Endothelial cell of umbilical vein (primary cell): ENCODE measurements around the gene MCTP1. TPM values are rescaled to one million over a fixed set of nuclear protein-coding genes. Genes with fewer than 3 reads are reported as not detected.

ENCODE experiments used
- BruUV-seq: library from RNA; stranded (reverse); fragments of 400-500 nt; replicated peaks from 2 replicates; lab custom pipeline; 2021; lab: Mats Ljungman, UMichigan
- CTCF ChIA-PET: fragments of 300-600, 350-600 bp; sonication (Branson Sonifier 250); formaldehyde crosslinking; loops from one replicate; lab custom pipeline; 2021; ENCODE audit warnings: antibody characterized with exemption, inconsistent platforms; lab: Charles Lee
- POLR2A ChIA-PET: fragments of 300-600, 350-600 bp; sonication (Branson Sonifier 250); formaldehyde crosslinking; loops from one replicate; lab custom pipeline; 2021; ENCODE audit warnings: antibody characterized with exemption, inconsistent platforms; lab: Charles Lee
- DNase-seq: peaks from one replicate; pipeline ENCODE4 v3.0.0-alpha.2; 2011; ENCODE audit warnings: low read depth, low spot score
- FAIRE-seq: peaks from 2 replicates; lab custom pipeline; 2011; peaks lifted over from hg19 to GRCh38; lab: Jason Lieb, UNC
- H2AFZ ChIP-seq: 2 replicates; pipeline ENCODE4 v1.6.0; 2012; ENCODE audit warnings: low read depth, low read length, control low read depth, inconsistent platforms
- H3K27ac ChIP-seq: 2 replicates; pipeline ENCODE4 v1.5.1; 2011; ENCODE audit warnings: low read depth, mild to moderate bottlenecking, control low read depth, low read length, moderate library complexity; ENCODE audit not compliant: insufficient read depth
- H3K27me3 ChIP-seq, 2 experiments: 2 replicates each; pipeline versions ENCODE4 v1.6.0 to v1.6.1; 2011; ENCODE audit warnings: low read length in 2 of 2, mixed read lengths in 1 of 2; ENCODE audit not compliant: control insufficient read depth in 2 of 2, insufficient read depth in 2 of 2
- H3K36me3 ChIP-seq, 2 experiments: 2 replicates in 1 of 2; 3 replicates in 1 of 2; pipeline ENCODE4 v1.5.1; 2011; ENCODE audit warnings: low read length in 2 of 2, mild to moderate bottlenecking in 1 of 2, moderate library complexity in 1 of 2; ENCODE audit not compliant: control insufficient read depth in 2 of 2, insufficient read depth in 2 of 2; ENCODE audit errors: extremely low read depth in 1 of 2
- H3K4me1 ChIP-seq: 3 replicates; pipeline ENCODE4 v1.5.1; 2011; ENCODE audit warnings: mild to moderate bottlenecking, low read length; ENCODE audit not compliant: control insufficient read depth, insufficient read depth; ENCODE audit errors: extremely low read depth
- H3K4me2 ChIP-seq: 2 replicates; pipeline ENCODE4 v1.6.1; 2011; ENCODE audit warnings: low read length, control low read depth, mixed read lengths; ENCODE audit not compliant: insufficient read depth
- H3K4me3 ChIP-seq, 3 experiments: fragments of 200-600 bp in 1 of 3; sonication (generic), shearing (Covaris generic) in 1 of 3; replicated peaks in 1 of 3; 2 replicates each; pipeline ENCODE4 v1.5.1; 2011 to 2016; ENCODE audit warnings: control low read depth in 3 of 3, low read length in 3 of 3, mild to moderate bottlenecking in 2 of 3, inconsistent platforms in 1 of 3, low read depth in 1 of 3, moderate library complexity in 1 of 3; ENCODE audit not compliant: insufficient read depth in 1 of 3
- H3K79me2 ChIP-seq: 2 replicates; pipeline ENCODE4 v1.6.0; 2012; ENCODE audit warnings: low read length, inconsistent platforms; ENCODE audit not compliant: control insufficient read depth, insufficient read depth
- H3K9ac ChIP-seq: replicated peaks from 2 replicates; pipeline ENCODE3; 2011; ENCODE audit warnings: low read length, control low read depth; ENCODE audit not compliant: insufficient read depth; ENCODE audit errors: extremely low read depth
- H3K9me1 ChIP-seq: replicated peaks from 3 replicates; pipeline ENCODE4 v1.6.0; 2011; ENCODE audit warnings: mild to moderate bottlenecking, low read length; ENCODE audit not compliant: control insufficient read depth, insufficient read depth; ENCODE audit errors: extremely low read depth
- H3K9me3 ChIP-seq: replicated peaks from 2 replicates; pipeline ENCODE4 v1.5.1; 2012; ENCODE audit warnings: low read length, inconsistent platforms; ENCODE audit not compliant: control insufficient read depth, insufficient read depth
- H4K20me1 ChIP-seq: replicated peaks from 2 replicates; pipeline ENCODE3; 2011; ENCODE audit warnings: mild to moderate bottlenecking, low read length; ENCODE audit not compliant: control insufficient read depth, insufficient read depth; ENCODE audit errors: extremely low read depth
- EZH2 ChIP-seq: IDR thresholded peaks from 2 replicates; pipeline ENCODE4 v1.6.1; 2012; ENCODE audit warnings: borderline replicate concordance, low read depth, mild to moderate bottlenecking, moderate library complexity, low read length, inconsistent platforms; ENCODE audit not compliant: severe bottlenecking
- FOS ChIP-seq: IDR thresholded peaks from 2 replicates; pipeline ENCODE4 v1.6.1; 2011; ENCODE audit warnings: mild to moderate bottlenecking, low read length, moderate library complexity, borderline replicate concordance; ENCODE audit not compliant: insufficient read depth
- GATA2 ChIP-seq: IDR thresholded peaks from 2 replicates; pipeline ENCODE4 v1.7.0; 2011; ENCODE audit warnings: low read depth, mild to moderate bottlenecking, moderate library complexity, mixed read lengths, low read length; ENCODE audit not compliant: insufficient read length, insufficient read depth
- JUN ChIP-seq: IDR thresholded peaks from 2 replicates; pipeline ENCODE4 v1.6.1; 2011; ENCODE audit warnings: borderline replicate concordance, low read depth; ENCODE audit not compliant: insufficient read length, insufficient read depth
- MYC ChIP-seq: IDR thresholded peaks from one replicate; pipeline ENCODE4 v1.6.1; 2011; ENCODE audit warnings: mild to moderate bottlenecking, low read depth, low read length
- POLR2A ChIP-seq: IDR thresholded peaks from 2 replicates; pipeline ENCODE4 v1.6.1; 2012; ENCODE audit warnings: low read depth, mild to moderate bottlenecking, control low read depth, low read length
- POLR2AphosphoS5 ChIP-seq: IDR thresholded peaks from 2 replicates; pipeline ENCODE4 v1.6.1; 2012; ENCODE audit warnings: low read depth, mild to moderate bottlenecking, control low read depth, low read length, moderate library complexity; ENCODE audit not compliant: insufficient read depth
- dilution Hi-C: fragments of 300-500 bp; cut with MboI; formaldehyde crosslinking; loops from one replicate; pipeline ENCODE4 v1.15.0; 2019; ENCODE audit warnings: low sequenced_read_pairs; ENCODE audit not compliant: extremely low pct_ligation_motif_present
- intact Hi-C: fragments of 100-400 bp; cut with micrococcal nuclease; formaldehyde crosslinking; loops from one replicate; pipeline ENCODE4 v1.10.0; 2022
- polyA plus RNA-seq, 4 experiments: library from polyadenylated mRNA; depleted of rRNA in 3 of 4; stranded (reverse) in 3 of 4; unstranded in 1 of 4; fragments of >200 nt; gene quantifications; 2 replicates each; pipeline versions ENCODE4 v1.2.1 to v1.2.3, GENCODE V29; 2011 to 2012; ENCODE audit warnings: missing spikeins in 1 of 4
- total RNA-seq: library from RNA; stranded (reverse); gene quantifications from 2 replicates; pipeline ENCODE4 v1.2.3, GENCODE V29; 2021
- TF ChIP-seq, protein P1 (sequence below): IDR thresholded peaks from 2 replicates; pipeline ENCODE4 v1.6.1; 2011; ENCODE audit not compliant: insufficient read depth, insufficient read length
- TF ChIP-seq, protein P2 (sequence below), 2 donors: IDR thresholded peaks; 1 replicate in 1 of 2; 2 replicates in 1 of 2; pipeline ENCODE4 v1.5.1; 2011; ENCODE audit warnings: low read length in 2 of 2, mild to moderate bottlenecking in 2 of 2, moderate library complexity in 2 of 2, control low read depth in 1 of 2, inconsistent platforms in 1 of 2, low read depth in 1 of 2; ENCODE audit not compliant: insufficient read depth in 1 of 2; ENCODE audit errors: extremely low read depth in 1 of 2

The MCTP1 gene
- total and polyA plus RNA-seq, 2 donors (not counting 3 experiments of a cell fraction or from before 2014, with no cell fraction given) = 79.3 to 203 TPM

DNA sequence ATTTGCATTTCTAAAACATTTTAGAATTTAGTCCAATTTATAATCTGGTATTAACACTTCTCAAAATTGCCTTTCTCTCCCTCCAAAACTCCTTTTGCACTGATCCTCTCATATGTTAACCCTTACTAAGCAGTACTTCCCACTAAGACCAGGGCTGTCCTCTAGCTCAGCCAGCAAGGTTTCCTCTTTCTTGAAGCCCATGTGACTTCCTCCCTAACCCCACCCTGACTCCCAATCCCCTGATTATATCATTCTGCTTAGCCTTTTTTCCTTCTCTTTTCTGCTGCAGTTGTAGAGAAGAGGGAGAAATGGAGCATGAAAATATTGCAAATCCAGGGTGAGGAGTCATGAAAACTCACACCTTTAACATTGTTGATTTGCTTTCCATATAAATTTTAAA is 241.7 kb downstream of the MCTP1 start:
- dilution Hi-C loops = no loop called here
- H3K9me3 ChIP-seq = no peaks in the 10 kb centered on the region
- H4K20me1 ChIP-seq = peaks cover 4% of the 10 kb centered on the region
- TF ChIP-seq MYC (no peak), POLR2AphosphoS5 (no peak), FOS (no peak), GATA2 (no peak), POLR2A (no peak), EZH2 (no peak), JUN (no peak)
- TF ChIP-seq, protein P1, sequence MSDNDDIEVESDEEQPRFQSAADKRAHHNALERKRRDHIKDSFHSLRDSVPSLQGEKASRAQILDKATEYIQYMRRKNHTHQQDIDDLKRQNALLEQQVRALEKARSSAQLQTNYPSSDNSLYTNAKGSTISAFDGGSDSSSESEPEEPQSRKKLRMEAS = no peak
- TF ChIP-seq, protein P2, sequence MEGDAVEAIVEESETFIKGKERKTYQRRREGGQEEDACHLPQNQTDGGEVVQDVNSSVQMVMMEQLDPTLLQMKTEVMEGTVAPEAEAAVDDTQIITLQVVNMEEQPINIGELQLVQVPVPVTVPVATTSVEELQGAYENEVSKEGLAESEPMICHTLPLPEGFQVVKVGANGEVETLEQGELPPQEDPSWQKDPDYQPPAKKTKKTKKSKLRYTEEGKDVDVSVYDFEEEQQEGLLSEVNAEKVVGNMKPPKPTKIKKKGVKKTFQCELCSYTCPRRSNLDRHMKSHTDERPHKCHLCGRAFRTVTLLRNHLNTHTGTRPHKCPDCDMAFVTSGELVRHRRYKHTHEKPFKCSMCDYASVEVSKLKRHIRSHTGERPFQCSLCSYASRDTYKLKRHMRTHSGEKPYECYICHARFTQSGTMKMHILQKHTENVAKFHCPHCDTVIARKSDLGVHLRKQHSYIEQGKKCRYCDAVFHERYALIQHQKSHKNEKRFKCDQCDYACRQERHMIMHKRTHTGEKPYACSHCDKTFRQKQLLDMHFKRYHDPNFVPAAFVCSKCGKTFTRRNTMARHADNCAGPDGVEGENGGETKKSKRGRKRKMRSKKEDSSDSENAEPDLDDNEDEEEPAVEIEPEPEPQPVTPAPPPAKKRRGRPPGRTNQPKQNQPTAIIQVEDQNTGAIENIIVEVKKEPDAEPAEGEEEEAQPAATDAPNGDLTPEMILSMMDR (IDR thresholded peaks at IDR 0.05; ENCODE audit: extremely low read depth in 1 of 2, insufficient read depth in 1 of 2, low read depth in 1 of 2, low read length in 2 of 2) = no peak
- FAIRE-seq (no peak), DNase-seq (peak; percentile 40)
- no peaks in the 10 kb centered on the region for H3K9me1 ChIP-seq
- peaks cover 22% of the 10 kb centered on the region for H3K4me1 ChIP-seq
- no peak overlapping the region for H3K9ac ChIP-seq
- intact Hi-C loops = no loop called here
- H3K79me2 ChIP-seq = peaks cover 62% of the 10 kb centered on the region
- POLR2A ChIA-PET = no interaction called here
- no peak overlapping the region for H3K27ac ChIP-seq
- peaks cover 0 to 4% of the 10 kb centered on the region in 2 experiments for H3K36me3 ChIP-seq
- CTCF ChIA-PET = interaction anchor here (0.9 to 3.0 kb wide), 4 partner anchors 9 to 75 kb away, joined by 3 to 8 read pairs (median 6); no protein-coding TSS in a partner anchor
- H3K4me3 ChIP-seq = no peak overlapping the region
- no peaks in the 10 kb centered on the region for H3K27me3 ChIP-seq
- no peak overlapping the region for H2AFZ ChIP-seq
- BruUV-seq = no TSS peak
- H3K4me2 ChIP-seq = no peak overlapping the region
